ENCODE measurements around the gene SH3BP4.

SH3BP4 gene

GRCh38 chr2:234992624-234993349, 41.0 kb downstream of the SH3BP4 start:
- Histone ChIP-seq H3K27ac (peak overlapping the region in 1 of 2 donors; percentile 45), H3K4me3 (no peak overlapping the region)
- no peak for TF ChIP-seq CTCF (IDR thresholded peaks at IDR 0.05)
- DNase-seq (ENCODE audit: low spot score): no peak

GRCh38 chr2:234993541-234993981, 41.7 kb downstream of the SH3BP4 start:
- TF ChIP-seq CTCF (IDR thresholded peaks at IDR 0.05): no peak
- Histone ChIP-seq H3K27ac (no peak overlapping the region), H3K4me3 (no peak overlapping the region)
- no peak for DNase-seq (ENCODE audit: low spot score)

- Histone ChIP-seq H3K27ac (no peak overlapping the region), H3K4me3 (no peak overlapping the region)
- DNase-seq (ENCODE audit: low spot score): no peak
- TF ChIP-seq CTCF (IDR thresholded peaks at IDR 0.05): no peak
These were observed 42.9 kb downstream of the SH3BP4 start for GRCh38 chr2:234994438-234995321.

- no peak for TF ChIP-seq CTCF (IDR thresholded peaks at IDR 0.05)
- no peak for DNase-seq (ENCODE audit: low spot score)
- no peak overlapping the region for H3K4me3 ChIP-seq
- peak overlapping the region; percentile 10 to 82 for H3K27ac ChIP-seq
These were observed 43.7 kb downstream of the SH3BP4 start for GRCh38 chr2:234995332-234996068.

- TF ChIP-seq CTCF (IDR thresholded peaks at IDR 0.05): no peak
- Histone ChIP-seq H3K4me3 (peak overlapping the region; percentile 43), H3K27ac (peak overlapping the region; percentile 10 to 82)
- DNase-seq (ENCODE audit: low spot score): no peak
These were observed 44.5 kb downstream of the SH3BP4 start for GRCh38 chr2:234996069-234996940.

GRCh38 chr2:234996941-234997270, 45.1 kb downstream of the SH3BP4 start:
- DNase-seq (ENCODE audit: low spot score): no peak
- Histone ChIP-seq H3K27ac (peak overlapping the region; percentile 10 to 82), H3K4me3 (peak overlapping the region; percentile 43)
- no peak for TF ChIP-seq CTCF (IDR thresholded peaks at IDR 0.05)

All from coronary artery (tissue), 2 donors.